HG03342 (cell line): Measurements from ENCODE around the gene MYL12A.
"Not testable (repeated sequence)": the region's sequence is repeated elsewhere in the genome, so short reads cannot be mapped to it uniquely, and the experiment has no call there.

Experiments
- ATAC-seq: cut with Tn5 transposase; IDR thresholded peaks from one replicate; pipeline ENCODE4 v1.9.1; 2021; ENCODE audit warnings: mild to moderate bottlenecking, moderate library complexity; ENCODE audit not compliant: unreplicated experiment

MYL12A gene

DNA sequence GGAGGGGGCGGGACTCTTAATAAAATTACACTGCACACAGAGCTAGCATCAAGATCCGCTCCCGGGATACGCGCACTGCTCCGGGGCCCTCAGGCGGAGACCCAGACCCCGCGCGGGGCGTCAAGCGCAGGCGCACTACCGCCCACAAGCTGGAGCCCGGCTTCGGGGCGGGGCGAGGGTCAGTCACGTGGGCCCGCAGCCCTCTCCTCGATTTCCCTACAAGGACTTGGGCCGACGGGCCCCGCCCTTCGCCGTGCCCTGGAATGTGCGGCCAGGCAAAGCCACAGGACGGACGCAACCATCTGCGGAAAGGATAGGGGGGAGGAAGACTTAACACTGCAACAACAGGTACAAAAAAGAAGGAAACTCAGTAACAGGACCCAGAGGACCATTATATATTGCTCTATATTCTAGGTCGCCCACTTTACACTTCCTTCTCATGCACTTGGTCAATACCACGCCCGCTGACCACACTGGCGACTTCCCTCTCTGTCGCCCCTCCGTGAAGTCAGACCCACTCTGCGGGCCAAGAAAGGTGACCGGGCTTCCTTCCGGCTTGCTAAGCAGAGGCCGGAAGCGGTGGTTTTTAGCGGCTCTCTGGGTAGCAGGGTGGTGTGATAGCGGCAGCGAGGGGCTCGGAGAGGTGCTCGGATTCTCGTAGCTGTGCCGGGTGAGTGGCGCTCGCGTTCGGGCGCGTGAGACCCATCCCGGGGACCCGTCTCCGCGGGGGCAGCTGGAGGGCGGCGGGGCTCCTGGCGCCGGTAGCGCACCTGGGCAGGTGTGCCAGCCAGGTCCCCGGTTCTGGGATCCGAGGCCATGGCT lies at the start of gene MYL12A:
Gene MYL12A, plus strand, starts transcription at position 562 of the 822 bp plus-strand sequence. CDS start 5,447 bp downstream, outside the sequence.
- ATAC-seq: peak; percentile 80

DNA sequence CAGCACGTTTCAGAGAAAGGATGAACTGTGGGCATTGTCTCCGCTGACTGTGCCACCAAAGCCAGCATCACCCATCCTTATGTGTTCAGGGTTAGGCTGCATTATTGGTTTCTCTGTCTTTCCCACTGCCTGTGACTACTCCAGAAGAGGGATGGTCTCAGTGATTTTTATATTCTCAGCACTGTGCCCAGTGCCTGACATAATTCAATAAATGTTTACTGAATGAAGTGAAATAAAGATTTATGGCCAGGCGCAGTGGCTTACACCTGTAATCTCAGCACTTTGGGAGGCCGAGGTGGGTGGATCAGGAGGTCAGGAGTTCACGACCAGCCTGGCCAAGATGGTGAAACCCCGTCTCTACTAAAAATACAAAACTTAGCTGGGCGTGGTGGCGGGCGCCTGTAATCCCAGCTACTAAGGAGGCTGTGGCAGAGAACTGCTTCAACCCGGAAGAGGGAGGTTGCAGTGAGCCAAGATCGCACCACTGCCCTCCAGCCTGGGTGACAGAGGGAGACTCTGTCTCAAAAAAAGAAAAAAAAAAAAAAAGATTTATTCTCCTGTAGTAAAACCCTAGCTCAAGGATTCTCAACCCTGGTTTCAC lies 49.2 kb upstream of the MYL12A start:
- ATAC-seq: not testable (repeated sequence)

DNA sequence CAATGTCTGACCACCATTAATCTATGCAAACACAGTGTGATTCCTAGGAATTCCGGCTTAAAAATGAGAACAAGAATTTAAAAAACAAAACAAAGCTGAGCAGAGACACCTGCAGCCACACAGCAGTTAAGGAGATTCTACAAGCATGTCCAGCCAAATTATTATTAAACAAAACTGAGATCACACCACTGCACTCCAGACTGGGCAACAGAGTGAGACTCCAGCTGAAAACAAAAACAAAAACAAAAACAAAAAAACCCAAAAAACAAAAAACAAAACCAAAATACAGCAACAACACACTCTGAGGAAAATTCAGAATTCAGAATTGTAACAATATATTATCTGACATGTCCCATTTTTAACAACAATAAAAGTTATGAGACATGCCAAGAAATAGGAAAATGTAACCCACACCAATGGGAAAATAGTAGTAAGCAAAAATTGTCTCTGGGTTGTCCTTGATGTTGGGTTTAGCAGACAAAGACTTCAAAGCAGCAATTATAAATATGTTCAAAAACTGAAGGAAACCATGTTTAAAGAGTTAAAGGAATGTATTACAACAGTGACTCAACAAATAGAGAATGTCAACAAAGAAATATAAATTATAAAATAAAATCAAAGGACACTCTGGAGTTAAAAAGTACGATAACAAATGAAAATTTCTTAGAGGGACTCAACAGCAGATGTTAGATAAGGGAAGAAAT lies 47.5 kb upstream of the MYL12A start:
- ATAC-seq: no peak

DNA sequence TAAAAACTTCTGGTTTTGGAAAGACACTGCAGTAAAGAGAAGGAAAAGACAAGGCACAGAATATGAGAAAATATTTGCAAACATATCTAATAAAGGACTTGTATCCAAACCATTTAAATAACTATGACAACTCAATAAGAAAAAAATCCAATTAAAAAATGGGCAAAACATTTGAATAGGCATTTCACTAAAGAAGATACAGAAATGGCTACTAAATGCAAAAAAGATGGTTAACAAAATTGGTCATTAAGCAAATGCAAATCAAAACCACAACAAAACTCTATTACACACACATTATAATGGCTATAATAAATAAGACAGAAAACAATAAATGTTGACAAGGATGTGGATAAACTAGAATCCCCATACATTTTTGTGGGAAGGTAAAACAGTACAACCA lies 42.4 kb upstream of the MYL12A start:
- ATAC-seq: no peak

DNA sequence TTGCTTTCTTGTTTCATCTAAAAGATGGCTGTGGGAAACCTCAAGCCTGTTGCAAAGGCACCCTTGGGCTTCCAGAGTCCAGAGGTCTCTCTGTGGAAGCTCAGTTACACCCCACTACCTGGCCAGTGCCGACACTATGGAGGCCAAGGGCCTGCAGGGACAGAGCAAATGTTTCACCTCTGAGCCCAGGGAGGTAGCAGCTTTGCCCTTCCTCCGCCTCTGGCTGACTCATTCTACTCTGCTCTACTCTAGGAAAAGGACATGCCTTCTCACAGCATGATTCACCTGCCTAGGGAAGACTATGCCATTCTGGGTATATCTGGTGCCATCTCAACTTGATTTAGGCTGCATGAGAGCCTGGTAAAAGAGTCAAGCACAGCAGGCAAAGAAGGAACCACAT lies 40.0 kb upstream of the MYL12A start:
- no peak for ATAC-seq

DNA sequence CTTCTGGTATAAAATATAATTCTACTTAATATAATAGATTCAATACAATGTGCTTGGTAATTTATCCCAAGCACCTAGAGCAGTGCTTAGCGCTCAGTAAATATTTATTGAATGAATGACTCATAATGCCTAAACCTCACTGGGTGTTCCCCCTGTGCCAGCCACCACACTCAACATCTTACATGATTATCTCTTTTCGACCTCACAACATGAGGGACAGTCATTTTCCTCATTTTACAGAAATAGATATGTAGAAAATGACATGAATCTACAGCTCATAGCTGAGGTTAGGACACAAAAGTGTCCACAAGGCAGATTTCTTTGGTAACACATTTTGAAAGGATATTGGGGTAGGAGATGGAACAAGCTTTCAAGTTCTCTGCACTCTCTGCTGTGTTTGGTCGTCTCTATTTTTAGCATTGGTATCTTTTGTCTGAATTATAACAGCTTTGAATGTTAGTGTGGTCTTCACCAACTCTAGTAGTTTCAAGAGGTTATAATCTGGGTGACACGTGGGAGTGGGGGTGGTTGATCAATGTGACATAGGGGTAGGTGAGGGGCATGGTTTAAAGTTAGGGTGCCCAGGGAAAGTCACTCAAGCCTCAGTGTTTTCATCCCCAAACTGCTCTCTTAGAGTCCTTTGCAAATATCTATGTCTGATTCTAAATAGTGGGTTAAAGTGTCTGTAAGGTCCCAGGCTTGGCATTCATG lies 37.6 kb upstream of the MYL12A start:
- ATAC-seq: no peak

DNA sequence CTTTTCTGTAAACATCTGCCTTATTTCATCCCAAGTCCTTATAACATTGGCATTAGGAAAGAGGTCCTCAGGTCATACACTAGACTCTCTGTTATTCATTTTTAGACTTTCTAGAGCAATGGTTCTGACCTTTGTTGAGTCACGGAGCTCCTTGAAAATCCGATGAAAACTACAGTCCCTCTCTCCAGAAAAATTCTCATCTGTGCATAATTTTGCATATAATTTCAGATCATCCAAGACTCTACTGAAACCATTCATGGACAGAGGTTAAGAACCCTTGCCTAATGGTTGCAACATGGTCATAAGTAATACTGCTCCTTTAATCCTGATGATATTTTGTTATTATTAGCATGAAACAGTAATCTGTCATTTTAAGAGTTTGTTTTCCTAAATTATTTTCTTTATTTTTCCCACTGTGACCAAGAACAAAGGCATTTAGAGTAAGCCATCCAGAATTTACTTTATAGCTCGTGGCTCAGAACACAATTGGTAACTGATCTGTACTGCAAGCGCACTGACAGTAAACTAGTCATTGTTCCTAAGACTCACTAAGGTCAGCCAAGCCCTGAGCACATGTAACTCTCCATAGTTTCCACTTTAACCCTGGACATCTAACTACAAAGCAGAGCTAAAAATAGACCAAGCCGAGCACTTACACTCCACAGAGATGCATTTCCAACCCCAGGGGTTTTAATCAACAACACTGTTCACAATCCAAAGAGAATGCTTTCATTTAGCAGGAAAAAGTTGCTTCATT lies 36.2 kb upstream of the MYL12A start:
- no peak for ATAC-seq

DNA sequence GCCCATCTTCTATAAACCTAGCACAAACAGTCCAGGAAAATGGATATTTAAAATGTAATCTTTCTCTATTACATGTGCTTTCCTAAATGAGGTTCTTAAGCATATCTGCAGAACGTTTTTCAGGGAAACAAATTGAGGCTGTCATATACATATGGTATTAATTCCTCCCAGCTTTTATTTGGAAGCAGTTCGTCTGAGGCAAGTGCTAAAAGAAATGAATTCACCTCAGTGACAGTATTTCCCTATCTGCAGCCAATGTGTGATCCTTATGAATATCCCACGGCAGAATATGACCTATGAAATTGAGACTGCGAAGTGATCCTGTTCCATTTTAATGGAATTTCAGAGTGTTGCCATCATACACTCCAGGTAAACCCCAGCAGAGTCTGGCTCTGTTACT lies 34.9 kb upstream of the MYL12A start:
- ATAC-seq: no peak

DNA sequence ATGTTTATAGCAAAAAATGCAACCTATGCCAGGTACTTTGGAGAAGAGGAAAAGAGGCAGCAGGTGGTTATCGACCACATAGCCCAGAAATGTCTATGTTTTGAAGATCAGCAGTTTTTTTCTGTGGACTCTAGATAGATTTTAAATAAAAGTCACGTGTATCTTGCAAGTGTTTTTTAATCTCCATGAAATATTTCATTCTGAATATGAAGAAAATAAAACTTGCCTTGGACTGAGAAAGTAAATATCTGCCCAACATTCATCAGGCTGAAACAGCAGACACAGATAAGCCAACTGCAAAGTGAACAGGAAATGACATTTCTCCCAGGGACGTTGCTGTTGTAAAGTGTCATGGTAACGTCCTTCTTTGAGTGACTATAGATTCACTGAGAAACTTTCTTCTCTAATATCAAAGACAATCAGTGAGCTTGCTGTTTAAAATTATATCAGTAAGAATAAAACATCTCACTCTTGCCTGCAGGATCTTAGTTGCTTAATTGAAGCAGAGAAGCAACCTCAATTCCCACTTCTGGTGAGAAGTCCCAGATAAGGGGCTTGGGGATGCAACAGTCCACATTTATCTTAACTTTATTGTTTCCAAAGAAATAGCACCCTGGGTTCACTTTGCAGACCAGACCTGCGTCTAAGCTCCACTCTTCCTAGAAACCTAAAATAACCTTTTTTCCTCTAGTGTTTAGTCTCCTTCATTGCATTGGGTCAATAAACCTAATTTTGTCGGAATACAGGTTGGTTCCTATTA lies 34.1 kb upstream of the MYL12A start:
- no peak for ATAC-seq

DNA sequence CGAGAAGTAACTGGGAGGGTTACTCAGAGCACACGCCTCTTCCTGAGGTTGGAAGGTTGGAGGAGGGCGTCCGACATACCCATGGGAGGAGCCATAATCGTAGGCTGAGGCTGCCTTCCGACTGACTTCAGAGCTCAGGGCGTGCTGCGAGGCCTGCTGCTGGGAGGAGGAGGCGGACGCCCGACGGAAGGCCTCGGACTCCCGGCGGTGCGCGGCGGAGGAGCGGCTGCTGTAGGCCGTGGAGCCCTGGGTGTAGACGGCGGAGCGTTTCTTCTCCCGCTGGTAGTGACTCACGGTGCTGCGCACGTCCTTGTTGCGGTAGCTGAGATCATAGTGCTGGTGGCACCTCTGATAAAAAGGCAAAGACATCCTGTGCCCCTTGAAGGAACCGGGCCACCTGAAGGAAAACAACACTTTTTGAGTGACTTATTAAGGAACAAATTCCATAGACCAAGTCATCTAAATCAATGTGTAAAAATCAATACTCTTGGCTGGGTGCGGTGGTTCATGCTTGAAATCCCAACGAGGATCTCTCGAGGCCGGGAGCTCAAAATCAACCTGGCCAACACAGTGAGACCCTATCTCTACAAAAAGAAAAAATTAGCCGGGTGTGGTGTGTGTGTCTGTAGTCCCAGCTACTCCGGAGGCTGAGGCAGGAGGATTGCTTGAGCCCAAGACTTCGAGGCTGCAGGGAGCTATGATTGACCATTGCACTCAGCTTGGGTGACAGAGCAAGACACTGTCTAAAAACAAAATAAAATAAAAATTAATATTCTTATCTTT lies 32.6 kb upstream of the MYL12A start:
- ATAC-seq: no peak

DNA sequence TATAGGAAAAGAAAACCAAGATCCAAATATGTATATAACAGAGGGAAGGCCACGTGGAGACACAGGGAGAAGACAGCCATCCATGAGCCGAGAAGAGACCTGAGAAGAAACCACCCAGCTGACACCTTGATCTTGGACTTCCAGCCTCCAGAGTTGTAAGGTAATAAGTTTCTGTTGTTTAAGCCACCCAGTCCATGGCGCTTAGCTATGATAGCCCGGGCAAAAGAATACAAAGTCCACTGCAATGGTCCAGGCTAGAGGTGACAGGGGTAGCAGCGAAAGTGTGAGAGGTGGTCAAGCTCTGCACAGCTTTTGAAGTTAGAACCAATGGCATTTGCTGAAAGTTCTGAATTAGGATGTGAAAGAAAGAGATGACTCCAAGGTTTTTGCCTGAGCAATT lies 30.6 kb upstream of the MYL12A start:
- no peak for ATAC-seq

DNA sequence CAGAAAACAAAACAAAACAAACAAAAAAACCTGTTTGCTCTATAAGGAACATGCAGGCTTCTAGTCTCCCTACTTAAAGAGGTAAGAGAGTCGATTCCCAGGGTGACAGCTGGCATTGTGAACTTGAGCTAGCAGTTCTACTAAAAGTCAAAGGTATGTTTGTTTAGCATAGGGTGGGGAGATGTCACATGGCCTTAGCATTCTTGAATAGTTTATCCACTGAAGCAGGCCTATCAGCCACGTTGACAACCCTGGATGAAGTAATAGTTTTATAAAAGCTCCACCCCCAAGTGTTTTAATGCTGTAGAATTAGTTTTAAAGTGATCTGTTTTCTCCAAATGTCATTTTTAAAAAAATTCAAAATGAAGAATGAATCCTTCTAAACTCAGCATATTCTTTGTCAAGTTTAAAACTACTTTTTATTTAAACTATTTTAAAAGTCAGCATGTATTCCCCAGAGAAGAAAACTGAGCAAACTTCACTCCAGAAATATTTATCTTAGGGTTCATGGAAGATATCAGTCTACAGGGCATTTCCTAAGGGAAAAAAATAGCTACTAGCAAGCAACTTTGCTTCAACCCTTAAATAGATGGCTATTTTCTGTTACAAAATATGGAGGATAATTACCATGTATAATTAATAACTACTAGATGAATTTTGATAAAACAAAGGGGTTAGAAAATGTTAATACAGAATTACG lies 29.5 kb upstream of the MYL12A start:
- no peak for ATAC-seq

DNA sequence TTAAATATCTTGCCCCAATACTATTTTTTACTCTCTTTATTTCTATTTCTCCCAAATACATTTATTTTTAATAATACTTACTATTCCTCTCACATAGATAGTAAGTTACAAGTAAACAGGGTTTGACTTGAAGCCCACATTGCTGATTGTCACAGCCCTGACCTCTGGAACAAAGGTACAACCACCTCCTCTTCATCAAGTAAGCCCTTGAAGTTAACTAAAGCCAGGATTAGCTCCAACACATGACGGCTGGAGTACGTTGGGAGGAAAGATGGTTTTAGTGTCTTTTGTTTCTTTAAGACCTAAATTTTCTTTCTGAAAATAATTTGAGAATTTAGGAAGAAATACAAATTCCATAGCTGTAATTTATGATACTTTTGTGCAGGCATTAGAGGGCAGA lies 28.8 kb upstream of the MYL12A start:
- no peak for ATAC-seq

DNA sequence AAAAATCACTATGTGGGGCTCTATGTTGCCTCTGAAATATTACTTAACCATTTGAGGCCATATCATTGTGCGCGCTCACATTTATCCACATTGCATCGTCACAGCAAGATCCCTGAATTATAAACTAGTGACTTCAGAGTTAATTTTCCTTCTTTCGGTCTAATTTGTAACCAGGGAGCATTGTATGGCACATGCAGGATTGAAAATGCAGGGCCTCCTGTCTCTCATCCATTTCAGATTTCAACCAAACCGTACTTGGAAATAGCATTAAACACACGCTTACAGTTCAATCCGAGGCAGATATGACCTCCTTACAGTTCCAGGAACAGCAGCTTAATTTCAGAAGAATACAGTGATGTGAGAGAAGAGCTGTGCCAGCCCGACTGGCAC lies 28.4 kb upstream of the MYL12A start:
- no peak for ATAC-seq

DNA sequence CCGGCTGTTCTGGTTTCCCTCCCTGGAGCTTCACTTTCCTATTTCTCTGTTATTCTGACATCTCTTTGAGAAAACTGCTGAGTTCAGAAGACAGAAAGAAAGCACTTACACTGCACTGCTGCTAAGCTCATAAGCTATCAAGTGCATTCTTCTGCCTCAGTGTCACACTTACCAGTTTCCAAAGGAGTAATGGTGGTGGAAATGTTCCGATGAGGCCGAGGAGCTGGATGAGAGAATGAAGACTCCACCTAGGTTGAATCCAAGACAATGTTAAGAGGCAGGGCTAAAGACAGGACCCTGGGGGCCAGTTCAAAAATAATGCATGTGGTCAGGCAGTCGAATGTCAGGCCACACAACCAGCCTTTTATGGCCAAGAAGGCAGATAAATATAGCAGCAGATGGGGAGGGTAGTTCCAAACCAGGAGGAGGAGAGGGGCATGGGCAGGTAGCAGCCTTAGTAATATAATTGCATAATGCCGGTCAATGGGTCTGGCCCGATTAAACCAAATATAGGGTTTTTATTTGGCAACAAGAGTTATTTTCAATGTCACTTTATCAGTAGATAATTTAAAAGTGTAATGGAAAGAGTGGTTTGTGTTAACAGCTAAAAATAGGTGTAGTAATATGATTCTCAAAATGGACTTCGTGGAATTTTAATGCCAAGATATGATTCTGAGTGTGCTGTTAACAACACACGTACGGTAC lies 27.8 kb upstream of the MYL12A start, which contains the start of gene MYOM1:
Gene MYOM1, minus strand, starts transcription at position 338 of the 705 bp plus-strand sequence. CDS start 4,745 bp downstream, outside the sequence.
- no peak for ATAC-seq

DNA sequence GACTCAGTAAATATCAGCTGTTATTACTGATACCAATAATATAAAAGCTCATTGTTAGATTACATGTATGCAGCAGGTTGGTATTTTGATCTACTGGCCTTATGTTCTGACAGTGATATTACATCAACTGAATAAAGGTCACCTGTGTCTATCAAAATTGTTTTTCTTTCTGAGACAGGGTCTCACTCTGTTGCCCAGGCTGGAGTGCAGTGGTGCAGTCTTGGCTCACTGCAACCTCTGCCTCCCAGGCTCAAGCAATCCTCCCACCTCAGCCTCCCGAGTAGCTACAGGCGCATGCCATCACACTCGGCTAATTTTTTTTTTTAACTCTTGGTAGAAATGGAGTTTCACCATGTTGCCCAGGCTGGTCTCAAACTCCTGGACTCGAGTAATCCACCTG lies 26.7 kb upstream of the MYL12A start:
- not testable (repeated sequence) for ATAC-seq

DNA sequence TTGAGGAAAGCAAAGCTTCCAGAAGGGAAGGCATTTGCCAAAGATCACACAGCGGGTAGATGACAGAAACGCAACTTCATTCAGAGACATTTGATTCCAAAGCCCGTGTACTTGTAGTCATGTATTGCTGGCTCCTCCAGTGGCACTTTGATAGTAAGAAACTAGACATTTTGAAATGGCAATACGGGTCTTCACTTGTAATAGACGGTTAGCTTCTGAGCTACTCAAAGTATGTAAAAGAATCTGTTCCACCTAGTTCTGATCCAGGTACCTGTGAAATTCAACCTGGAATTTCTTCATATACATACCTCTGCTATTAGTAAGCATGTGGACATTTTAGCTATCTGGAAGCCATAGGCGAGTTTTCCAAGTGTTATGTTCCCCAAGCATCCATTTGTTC lies 26.1 kb upstream of the MYL12A start:
- ATAC-seq: no peak

DNA sequence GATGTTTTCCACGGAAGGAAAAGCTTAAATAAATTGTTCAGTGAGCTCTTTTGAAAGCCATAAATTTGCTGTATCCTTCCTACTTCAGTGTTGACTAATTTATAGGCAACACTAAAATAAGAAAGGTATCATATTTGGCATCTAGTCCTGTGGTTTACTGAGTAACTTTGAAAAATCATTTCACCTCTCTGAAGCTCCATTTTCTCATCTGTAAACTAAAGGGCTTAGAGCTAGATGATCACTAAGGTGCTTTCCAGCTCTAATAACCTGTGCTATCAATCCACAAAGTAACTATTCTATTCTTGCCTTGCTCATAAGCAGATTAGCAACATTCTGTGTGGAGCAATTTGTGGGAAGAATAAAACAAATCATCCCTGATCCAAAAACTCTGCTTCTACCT lies 24.2 kb upstream of the MYL12A start:
- ATAC-seq: no peak
